IPS DF 4.7 (cell line): Measurements from ENCODE around the gene RENBP.

Source experiments
- DNase-seq: peaks from one replicate; pipeline ENCODE4 v3.0.0-alpha.2; 2013; ENCODE audit warnings: low spot score; ENCODE audit errors: extremely low read depth

Gene RENBP

GRCh38 chrX:153954558-153955227 is 10.2 kb upstream of the RENBP start:
- DNase-seq = no peak

- DNase-seq = no peak
These were observed 9.6 kb upstream of the RENBP start for GRCh38 chrX:153953892-153954557.

- no peak for DNase-seq
These were observed 8.9 kb upstream of the RENBP start for GRCh38 chrX:153953342-153953830.

- DNase-seq = no peak
These were observed 8.1 kb upstream of the RENBP start for GRCh38 chrX:153952373-153953026.

- DNase-seq = no peak
These were observed 7.4 kb upstream of the RENBP start for GRCh38 chrX:153951683-153952372.

- DNase-seq = no peak
These were observed 5.7 kb upstream of the RENBP start for GRCh38 chrX:153950127-153950526.

- DNase-seq = no peak
These were observed 4.7 kb upstream of the RENBP start for GRCh38 chrX:153948847-153949805.

- DNase-seq = no peak
These were observed 3.6 kb upstream of the RENBP start for GRCh38 chrX:153948002-153948466.

GRCh38 chrX:153947009-153947769 is 2.7 kb upstream of the RENBP start:
- no peak for DNase-seq

- no peak for DNase-seq
These were observed 1.8 kb upstream of the RENBP start for GRCh38 chrX:153945956-153946943.

GRCh38 chrX:153944800-153945150 is 332 bp upstream of the RENBP start:
- DNase-seq = no peak

- DNase-seq = no peak
These were observed 2.8 kb downstream of the RENBP start for GRCh38 chrX:153941336-153942252.

GRCh38 chrX:153939573-153939972 is 4.9 kb downstream of the RENBP start:
- DNase-seq = no peak

GRCh38 chrX:153938226-153938786 is 6.1 kb downstream of the RENBP start:
- no peak for DNase-seq

- DNase-seq = no peak
These were observed 7.4 kb downstream of the RENBP start for GRCh38 chrX:153937056-153937455.

GRCh38 chrX:153935326-153935851 is 9.1 kb downstream of the RENBP start:
- DNase-seq = no peak

- no peak for DNase-seq
These were observed 9.6 kb downstream of the RENBP start, which contains the start of gene NAA10 for GRCh38 chrX:153934762-153935325. TSS of gene NAA10 (minus strand) at chrX:153935037. CDS start at chrX:153934904, 133 bp downstream.
